Measurements from ENCODE around the gene WDR36. TPM values are rescaled to one million over a fixed set of nuclear protein-coding genes. Genes with fewer than 3 reads are reported as not detected.

WDR36 gene
- total RNA-seq, 2 donors from 2014 or later: 28.5 to 32.0 TPM

GRCh38 chr5:111113678-111114077 is 21.5 kb downstream of the WDR36 start:
- no peaks in the 10 kb centered on the region for H3K4me1 ChIP-seq (ENCODE audit: control insufficient read depth, insufficient read depth, low read length)
- H3K27ac Mint-ChIP-seq: no peak overlapping the region
- no peak overlapping the region for H3K9ac ChIP-seq (ENCODE audit: extremely low read depth, low read length, poor library complexity, severe bottlenecking)
- 91 to 94% methylated on average over 2 to 3 of the region's 3 CpGs for WGBS, 2 experiments (ENCODE audit: insufficient coverage in 1 of 2, insufficient read length in 1 of 2)
- no peaks in the 10 kb centered on the region for H3K9me3 ChIP-seq (ENCODE audit: control insufficient read depth, low read length)
- H3K36me3 ChIP-seq (ENCODE audit: control insufficient read depth, insufficient read depth, low read length): peaks cover 52% of the 10 kb centered on the region
- H3K4me3 Mint-ChIP-seq: no peak overlapping the region
- no peak for DNase-seq
- H3K27ac ChIP-seq (ENCODE audit: low read depth, low read length): no peak overlapping the region
- no peak for TF ChIP-seq CTCF (conservative IDR thresholded peaks at IDR 0.05)
- H3K27me3 Mint-ChIP-seq (ENCODE audit: insufficient read depth): peaks cover 1% of the 10 kb centered on the region
- H3K4me1 Mint-ChIP-seq: peaks cover 17% of the 10 kb centered on the region
- H3K36me3 Mint-ChIP-seq (ENCODE audit: low read depth): peaks cover 32% of the 10 kb centered on the region
- H3K27me3 ChIP-seq (ENCODE audit: control insufficient read depth, insufficient read depth, low read length, poor library complexity, severe bottlenecking): peaks cover 21% of the 10 kb centered on the region
- no peaks in the 10 kb centered on the region for H3K9me3 Mint-ChIP-seq
- no peak overlapping the region for H3K4me3 ChIP-seq (ENCODE audit: low read length)

- H3K9ac ChIP-seq (ENCODE audit: extremely low read depth, low read length, poor library complexity, severe bottlenecking): no peak overlapping the region
- peaks cover 21% of the 10 kb centered on the region for H3K27me3 ChIP-seq (ENCODE audit: control insufficient read depth, insufficient read depth, low read length, poor library complexity, severe bottlenecking)
- WGBS, 2 experiments (ENCODE audit: insufficient coverage in 1 of 2, insufficient read length in 1 of 2): 100% methylated on average over 1 of the region's 1 CpG; no CpG with 5 or more reads in 1 of the 2 experiments
- Mint-ChIP-seq H3K4me3 (no peak overlapping the region), H3K36me3 (ENCODE audit: low read depth) (peaks cover 35% of the 10 kb centered on the region), H3K27ac (no peak overlapping the region), H3K9me3 (no peaks in the 10 kb centered on the region), H3K4me1 (peaks cover 20% of the 10 kb centered on the region), H3K27me3 (ENCODE audit: insufficient read depth) (peaks cover 1% of the 10 kb centered on the region)
- H3K36me3 ChIP-seq (ENCODE audit: control insufficient read depth, insufficient read depth, low read length): peaks cover 52% of the 10 kb centered on the region
- H3K9me3 ChIP-seq (ENCODE audit: control insufficient read depth, low read length): no peaks in the 10 kb centered on the region
- no peak for TF ChIP-seq CTCF (conservative IDR thresholded peaks at IDR 0.05)
- no peaks in the 10 kb centered on the region for H3K4me1 ChIP-seq (ENCODE audit: control insufficient read depth, insufficient read depth, low read length)
- no peak overlapping the region for H3K27ac ChIP-seq (ENCODE audit: low read depth, low read length)
- DNase-seq: no peak
- H3K4me3 ChIP-seq (ENCODE audit: low read length): no peak overlapping the region
Observed at GRCh38 chr5:111115229-111115628, 23.1 kb downstream of the WDR36 start.

GRCh38 chr5:111116550-111116949 is 24.4 kb downstream of the WDR36 start:
- WGBS, 2 experiments (ENCODE audit: insufficient coverage in 1 of 2, insufficient read length in 1 of 2): 79 to 86% methylated on average over 1 of the region's 1 CpG

More at GRCh38 chr5:111116550-111116949, 24.4 kb downstream of the WDR36 start:
- Histone ChIP-seq H3K9me3 (ENCODE audit: control insufficient read depth, low read length) (no peaks in the 10 kb centered on the region), H3K36me3 (ENCODE audit: control insufficient read depth, insufficient read depth, low read length) (peaks cover 56% of the 10 kb centered on the region), H3K27me3 (ENCODE audit: control insufficient read depth, insufficient read depth, low read length, poor library complexity, severe bottlenecking) (peaks cover 21% of the 10 kb centered on the region), H3K27ac (ENCODE audit: low read depth, low read length) (no peak overlapping the region), H3K9ac (ENCODE audit: extremely low read depth, low read length, poor library complexity, severe bottlenecking) (no peak overlapping the region), H3K4me3 (ENCODE audit: low read length) (no peak overlapping the region), H3K4me1 (ENCODE audit: control insufficient read depth, insufficient read depth, low read length) (no peaks in the 10 kb centered on the region)
- Mint-ChIP-seq H3K27me3 (ENCODE audit: insufficient read depth) (peaks cover 1% of the 10 kb centered on the region), H3K4me3 (no peak overlapping the region), H3K36me3 (ENCODE audit: low read depth) (peaks cover 35% of the 10 kb centered on the region), H3K27ac (no peak overlapping the region), H3K9me3 (no peaks in the 10 kb centered on the region), H3K4me1 (peaks cover 20% of the 10 kb centered on the region)
- TF ChIP-seq CTCF (conservative IDR thresholded peaks at IDR 0.05): no peak
- DNase-seq: no peak

Measured in endodermal cell (in vitro differentiated cells).